HepG2 (cell line): ENCODE measurements around the gene RMI1. TPM values are rescaled to one million over a fixed set of nuclear protein-coding genes. Genes with fewer than 3 reads are reported as not detected.

Source experiments
- ATF7-NPFF ChIP-seq: sonication (generic); formaldehyde crosslinking; IDR thresholded peaks from 2 replicates; pipeline ENCODE4 v1.8.1; 2023; ENCODE audit warnings: mild to moderate bottlenecking, low read depth, missing genetic modification reagents, moderate library complexity
- CBX1 ChIP-seq: IDR thresholded peaks from one replicate; pipeline ENCODE4 v1.6.1; 2016; ENCODE audit warnings: antibody characterized with exemption, low read depth
- CREB3 ChIP-seq: sonication (generic); formaldehyde crosslinking; IDR thresholded peaks from 2 replicates; pipeline ENCODE4 v1.5.0; 2020; ENCODE audit warnings: missing genetic modification reagents
- FOXJ3 ChIP-seq: sonication (generic); formaldehyde crosslinking; IDR thresholded peaks from 2 replicates; pipeline ENCODE4 v1.4.0; 2020; ENCODE audit warnings: missing genetic modification reagents, mild to moderate bottlenecking, borderline replicate concordance
- GPBP1L1 ChIP-seq: sonication (generic); formaldehyde crosslinking; IDR thresholded peaks from 2 replicates; pipeline ENCODE4 v1.5.0; 2020; ENCODE audit warnings: mild to moderate bottlenecking, missing genetic modification reagents
- HDAC1 ChIP-seq: sonication (generic); formaldehyde crosslinking; IDR thresholded peaks from 2 replicates; pipeline ENCODE4 v1.5.1; 2020; ENCODE audit warnings: mild to moderate bottlenecking, missing genetic modification reagents
- HDAC2 ChIP-seq: sonication (generic); formaldehyde crosslinking; IDR thresholded peaks from 2 replicates; pipeline ENCODE4 v1.4.0; 2020; ENCODE audit warnings: missing genetic modification reagents
- HOMEZ ChIP-seq: IDR thresholded peaks from 2 replicates; pipeline ENCODE4 v1.6.1; 2016; ENCODE audit warnings: low read depth
- ISL2 ChIP-seq: sonication (generic); formaldehyde crosslinking; IDR thresholded peaks from 2 replicates; pipeline ENCODE4 v1.5.0; 2020; ENCODE audit warnings: missing genetic modification reagents
- KAT2B ChIP-seq: fragments of 150-350 bp; IDR thresholded peaks from 2 replicates; pipeline ENCODE4 v1.6.1; 2014; ENCODE audit warnings: low read depth, low read length, borderline replicate concordance
- KLF12 ChIP-seq: sonication (generic); formaldehyde crosslinking; IDR thresholded peaks from 2 replicates; pipeline ENCODE4 v1.4.0; 2020; ENCODE audit warnings: missing genetic modification reagents, borderline replicate concordance
- MAFF ChIP-seq: IDR thresholded peaks from 2 replicates; pipeline ENCODE4 v1.6.1; 2011; ENCODE audit warnings: low read depth, low read length, improper control_type of control experiment
- MXD1 ChIP-seq: sonication (generic); formaldehyde crosslinking; IDR thresholded peaks from 2 replicates; pipeline ENCODE4 v1.4.0; 2020; ENCODE audit warnings: mild to moderate bottlenecking, missing genetic modification reagents
- NCOA2 ChIP-seq: sonication (generic); formaldehyde crosslinking; IDR thresholded peaks from 2 replicates; pipeline ENCODE4 v1.8.0; 2022; ENCODE audit warnings: inconsistent platforms
- ZFP36 ChIP-seq: fragments of 150-350 bp; IDR thresholded peaks from 2 replicates; pipeline ENCODE4 v1.6.1; 2018; ENCODE audit warnings: borderline replicate concordance, low read length, low read depth; ENCODE audit not compliant: partially characterized antibody
- ZGPAT ChIP-seq: IDR thresholded peaks from 2 replicates; pipeline ENCODE4 v1.6.1; 2016; ENCODE audit warnings: mild to moderate bottlenecking
- ZNF260 ChIP-seq: sonication (generic); formaldehyde crosslinking; IDR thresholded peaks from 2 replicates; pipeline ENCODE4 v1.4.0; 2020; ENCODE audit warnings: missing genetic modification reagents, low read depth, mild to moderate bottlenecking, borderline replicate concordance
- ZNF644 ChIP-seq: IDR thresholded peaks from 2 replicates; pipeline ENCODE4 v1.6.1; 2016; ENCODE audit warnings: low read depth
- polyA plus RNA-seq, 8 experiments: library from polyadenylated mRNA; depleted of rRNA in 3 of 8; stranded (reverse) in 7 of 8; unstranded in 1 of 8; fragments of >200 nt; fragmentation: Illumina TruSeq in 4 of 8; extraction: Trizol in 4 of 8; gene quantifications; 2 replicates each; pipeline versions ENCODE4 v1.2.1 to v1.2.3, GENCODE V29; 2011 to 2016; ENCODE audit warnings: low read depth in 4 of 8, missing spikeins in 1 of 8, mixed read lengths in 1 of 8; ENCODE audit not compliant: insufficient read depth in 1 of 8
- total RNA-seq, 5 experiments: library from RNA; depleted of rRNA; stranded (reverse); fragments of >200 nt; fragmentation: Illumina TruSeq; extraction: Trizol; gene quantifications; 2 replicates each; pipeline ENCODE4 v1.2.3, GENCODE V29; 2016; ENCODE audit warnings: low read depth in 1 of 5
- TF ChIP-seq, protein P1 (sequence below): sonication (generic); formaldehyde crosslinking; IDR thresholded peaks from 2 replicates; pipeline ENCODE4 v1.4.0; 2020; ENCODE audit warnings: missing genetic modification reagents

The RMI1 gene
- total and polyA plus RNA-seq, 2 of the 13 experiments (the other 11 are each of a cell fraction or from before 2014, with no cell fraction given): 0.54 to 3.7 TPM

GRCh38 chr9:83992407-83992806, 11.8 kb downstream of the RMI1 start (continued):
- peak; percentile 74 for TF ChIP-seq ZGPAT (CRISPR knock-in tag)
- TF ChIP-seq ISL2: peak; percentile 29; the same call in 1 of the 2 replicates
- no peak for TF ChIP-seq MXD1 (CRISPR knock-in tag)
- TF ChIP-seq CBX1: no peak
- peak; percentile 58; the same call in 1 of the 2 replicates for TF ChIP-seq HDAC2 (CRISPR knock-in tag)
- TF ChIP-seq ZNF644 (CRISPR knock-in tag): 0 out of 2 replicates have a peak, but pooled peaks have one; percentile 33
- TF ChIP-seq, protein P1, sequence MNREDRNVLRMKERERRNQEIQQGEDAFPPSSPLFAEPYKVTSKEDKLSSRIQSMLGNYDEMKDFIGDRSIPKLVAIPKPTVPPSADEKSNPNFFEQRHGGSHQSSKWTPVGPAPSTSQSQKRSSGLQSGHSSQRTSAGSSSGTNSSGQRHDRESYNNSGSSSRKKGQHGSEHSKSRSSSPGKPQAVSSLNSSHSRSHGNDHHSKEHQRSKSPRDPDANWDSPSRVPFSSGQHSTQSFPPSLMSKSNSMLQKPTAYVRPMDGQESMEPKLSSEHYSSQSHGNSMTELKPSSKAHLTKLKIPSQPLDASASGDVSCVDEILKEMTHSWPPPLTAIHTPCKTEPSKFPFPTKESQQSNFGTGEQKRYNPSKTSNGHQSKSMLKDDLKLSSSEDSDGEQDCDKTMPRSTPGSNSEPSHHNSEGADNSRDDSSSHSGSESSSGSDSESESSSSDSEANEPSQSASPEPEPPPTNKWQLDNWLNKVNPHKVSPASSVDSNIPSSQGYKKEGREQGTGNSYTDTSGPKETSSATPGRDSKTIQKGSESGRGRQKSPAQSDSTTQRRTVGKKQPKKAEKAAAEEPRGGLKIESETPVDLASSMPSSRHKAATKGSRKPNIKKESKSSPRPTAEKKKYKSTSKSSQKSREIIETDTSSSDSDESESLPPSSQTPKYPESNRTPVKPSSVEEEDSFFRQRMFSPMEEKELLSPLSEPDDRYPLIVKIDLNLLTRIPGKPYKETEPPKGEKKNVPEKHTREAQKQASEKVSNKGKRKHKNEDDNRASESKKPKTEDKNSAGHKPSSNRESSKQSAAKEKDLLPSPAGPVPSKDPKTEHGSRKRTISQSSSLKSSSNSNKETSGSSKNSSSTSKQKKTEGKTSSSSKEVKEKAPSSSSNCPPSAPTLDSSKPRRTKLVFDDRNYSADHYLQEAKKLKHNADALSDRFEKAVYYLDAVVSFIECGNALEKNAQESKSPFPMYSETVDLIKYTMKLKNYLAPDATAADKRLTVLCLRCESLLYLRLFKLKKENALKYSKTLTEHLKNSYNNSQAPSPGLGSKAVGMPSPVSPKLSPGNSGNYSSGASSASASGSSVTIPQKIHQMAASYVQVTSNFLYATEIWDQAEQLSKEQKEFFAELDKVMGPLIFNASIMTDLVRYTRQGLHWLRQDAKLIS (CRISPR knock-in tag): no peak
- TF ChIP-seq FOXJ3 (CRISPR knock-in tag): 0 out of 2 replicates have a peak, but pooled peaks have one; percentile 26
- TF ChIP-seq KAT2B: peak; percentile 73; the same call in 1 of the 2 replicates
- peak; percentile 69; the same call in 1 of the 2 replicates for TF ChIP-seq NCOA2 (CRISPR knock-in tag)
- TF ChIP-seq ZFP36: no peak
- peak; percentile 57 for TF ChIP-seq HDAC1 (CRISPR knock-in tag)
- no peak for TF ChIP-seq KLF12 (CRISPR knock-in tag)
- no peak for TF ChIP-seq ATF7-NPFF (CRISPR knock-in tag)
- TF ChIP-seq HOMEZ (CRISPR knock-in tag): peak; percentile 78; the same call in 1 of the 2 replicates
- TF ChIP-seq MAFF: peak; percentile 62
- TF ChIP-seq CREB3 (CRISPR knock-in tag): 0 out of 2 replicates have a peak, but pooled peaks have one; percentile 42
- no peak for TF ChIP-seq GPBP1L1 (CRISPR knock-in tag)
- no peak for TF ChIP-seq ZNF260 (CRISPR knock-in tag)
